ENCODE results near the gene EXOC6B.
"Not testable (repeated sequence)": the region's sequence is repeated elsewhere in the genome, so short reads cannot be mapped to it uniquely, and the experiment has no call there.

EXOC6B gene

DNA sequence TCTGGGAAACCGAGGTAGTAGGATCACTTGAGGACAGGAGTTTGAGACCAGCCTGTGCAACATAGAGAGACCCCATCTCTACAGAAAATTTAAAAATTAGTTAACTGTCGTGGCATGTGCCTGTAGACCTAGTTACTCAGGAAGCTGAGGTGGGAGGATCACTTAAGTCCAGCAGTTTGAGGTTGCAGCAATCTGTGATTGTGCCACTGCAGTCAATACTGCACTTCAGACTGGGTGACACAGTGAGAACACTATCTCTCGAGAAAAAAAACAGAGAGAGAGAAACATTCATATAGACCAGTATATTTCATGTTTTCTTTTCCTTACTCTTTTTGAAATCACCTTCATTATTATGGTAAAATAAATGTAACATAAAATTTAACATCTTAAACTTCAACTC, 387.5 kb downstream of the EXOC6B start:
- H3K27me3 ChIP-seq (replicated peaks; ENCODE audit: control insufficient read depth, insufficient read depth, low read length) = no peaks in the 10 kb centered on the region
- TF ChIP-seq, protein P1, sequence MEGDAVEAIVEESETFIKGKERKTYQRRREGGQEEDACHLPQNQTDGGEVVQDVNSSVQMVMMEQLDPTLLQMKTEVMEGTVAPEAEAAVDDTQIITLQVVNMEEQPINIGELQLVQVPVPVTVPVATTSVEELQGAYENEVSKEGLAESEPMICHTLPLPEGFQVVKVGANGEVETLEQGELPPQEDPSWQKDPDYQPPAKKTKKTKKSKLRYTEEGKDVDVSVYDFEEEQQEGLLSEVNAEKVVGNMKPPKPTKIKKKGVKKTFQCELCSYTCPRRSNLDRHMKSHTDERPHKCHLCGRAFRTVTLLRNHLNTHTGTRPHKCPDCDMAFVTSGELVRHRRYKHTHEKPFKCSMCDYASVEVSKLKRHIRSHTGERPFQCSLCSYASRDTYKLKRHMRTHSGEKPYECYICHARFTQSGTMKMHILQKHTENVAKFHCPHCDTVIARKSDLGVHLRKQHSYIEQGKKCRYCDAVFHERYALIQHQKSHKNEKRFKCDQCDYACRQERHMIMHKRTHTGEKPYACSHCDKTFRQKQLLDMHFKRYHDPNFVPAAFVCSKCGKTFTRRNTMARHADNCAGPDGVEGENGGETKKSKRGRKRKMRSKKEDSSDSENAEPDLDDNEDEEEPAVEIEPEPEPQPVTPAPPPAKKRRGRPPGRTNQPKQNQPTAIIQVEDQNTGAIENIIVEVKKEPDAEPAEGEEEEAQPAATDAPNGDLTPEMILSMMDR (IDR thresholded peaks at IDR 0.05; ENCODE audit: insufficient read depth, low read length, poor library complexity, severe bottlenecking) = no peak
- no peaks in the 10 kb centered on the region for H3K36me3 ChIP-seq (ENCODE audit: control insufficient read depth, insufficient read depth, low read length)
- H3K4me3 ChIP-seq (replicated peaks; ENCODE audit: low read depth, low read length) = no peak overlapping the region
- DNase-seq (ENCODE audit: extremely low read depth, insufficient read length) = no peak

DNA sequence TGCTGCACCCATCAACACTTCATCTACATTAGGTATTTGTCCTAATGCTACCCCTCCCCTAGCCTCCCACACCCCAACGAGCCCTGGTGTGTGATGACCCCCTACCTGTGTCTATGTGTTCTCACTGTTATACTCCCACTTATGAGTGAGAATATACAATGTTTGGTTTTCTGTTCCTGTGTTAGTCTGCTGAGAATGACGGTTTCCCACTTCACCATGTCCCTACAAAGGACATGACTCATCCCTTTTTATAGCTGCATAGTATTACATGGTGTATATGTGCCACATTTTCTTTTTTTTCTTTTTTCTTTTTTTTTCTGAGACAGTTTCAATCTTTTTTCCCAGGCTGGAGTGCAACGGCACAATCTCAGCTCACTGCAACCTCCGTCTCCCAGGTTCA, 394.1 kb downstream of the EXOC6B start:
- no peak for DNase-seq (ENCODE audit: extremely low read depth, insufficient read length)
- H3K4me3 ChIP-seq (replicated peaks; ENCODE audit: low read depth, low read length) = no peak overlapping the region

DNA sequence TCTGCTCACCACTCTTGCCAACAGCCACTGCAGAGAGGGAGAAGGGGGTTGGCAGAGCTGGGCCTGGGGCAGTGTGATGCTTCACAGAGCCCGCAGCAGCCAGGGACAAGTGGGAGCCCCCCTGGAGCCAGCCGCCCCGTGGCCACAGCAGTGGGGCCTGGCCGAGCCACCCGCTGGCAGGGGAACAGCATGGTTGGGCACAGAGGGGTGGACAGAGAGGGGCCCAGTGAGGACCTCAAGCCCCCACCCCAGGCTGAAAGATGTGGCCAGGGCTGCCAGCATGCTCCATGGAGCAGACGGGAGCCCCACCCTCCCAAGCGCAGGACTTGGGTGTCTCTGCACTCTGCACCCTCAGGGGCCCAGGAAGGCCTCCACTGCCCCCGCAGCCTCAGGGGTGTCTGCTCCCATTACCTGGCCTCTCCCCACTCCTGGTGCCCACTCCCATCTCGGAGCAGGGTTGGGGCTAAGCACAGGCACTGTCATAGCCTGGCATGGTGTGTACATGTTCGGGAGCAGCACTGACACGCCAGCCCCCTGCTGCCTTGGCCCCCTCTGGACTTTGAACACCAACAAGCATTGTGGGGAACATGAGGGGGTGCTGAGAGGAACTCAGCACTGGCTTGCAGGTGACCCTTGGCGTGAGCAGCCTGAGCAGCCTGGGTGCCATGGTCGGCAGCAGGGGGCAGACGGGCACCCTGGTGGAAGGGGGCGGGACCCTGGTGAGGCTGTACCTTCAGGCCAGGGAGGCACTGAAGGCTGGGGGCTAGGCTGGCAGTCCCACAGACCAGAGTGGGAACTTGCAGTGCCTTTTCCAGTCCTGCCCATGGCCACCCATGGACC, 398.6 kb downstream of the EXOC6B start:
- Histone ChIP-seq H3K27me3 (replicated peaks; ENCODE audit: control insufficient read depth, insufficient read depth, low read length) (no peaks in the 10 kb centered on the region), H3K4me3 (replicated peaks; ENCODE audit: low read depth, low read length) (no peak overlapping the region), H3K36me3 (ENCODE audit: control insufficient read depth, insufficient read depth, low read length) (no peaks in the 10 kb centered on the region)
- DNase-seq (ENCODE audit: extremely low read depth, insufficient read length) = no peak
- TF ChIP-seq, protein P1 (IDR thresholded peaks at IDR 0.05; ENCODE audit: insufficient read depth, low read length, poor library complexity, severe bottlenecking) = no peak

More for the DNA sequence above, 394.1 kb downstream of the EXOC6B start:
- Histone ChIP-seq H3K36me3 (ENCODE audit: control insufficient read depth, insufficient read depth, low read length) (no peaks in the 10 kb centered on the region), H3K27me3 (replicated peaks; ENCODE audit: control insufficient read depth, insufficient read depth, low read length) (no peaks in the 10 kb centered on the region)
- TF ChIP-seq, protein P1 (IDR thresholded peaks at IDR 0.05; ENCODE audit: insufficient read depth, low read length, poor library complexity, severe bottlenecking) = no peak

DNA sequence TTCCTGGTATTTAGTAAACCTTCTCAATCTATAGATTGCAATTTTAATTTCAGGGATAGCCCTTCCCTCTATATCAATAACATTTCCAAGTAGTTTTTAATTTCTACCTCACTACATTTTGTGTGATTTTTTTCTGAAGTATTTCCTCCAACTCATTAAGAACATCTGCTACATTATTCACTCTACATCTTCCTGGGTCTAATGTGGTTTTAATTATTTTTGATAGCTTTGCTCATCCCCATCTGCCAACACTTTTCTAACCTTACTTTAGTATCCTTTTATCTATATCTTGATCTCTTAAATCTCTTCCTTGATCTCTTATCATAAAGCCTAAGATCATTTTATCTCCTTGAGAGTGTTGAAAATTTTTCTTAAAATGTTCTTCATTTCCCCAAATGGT, 399.8 kb downstream of the EXOC6B start:
- Histone ChIP-seq H3K36me3 (ENCODE audit: control insufficient read depth, insufficient read depth, low read length) (no peaks in the 10 kb centered on the region), H3K27me3 (replicated peaks; ENCODE audit: control insufficient read depth, insufficient read depth, low read length) (no peaks in the 10 kb centered on the region), H3K4me3 (replicated peaks; ENCODE audit: low read depth, low read length) (no peak overlapping the region)
- DNase-seq (ENCODE audit: extremely low read depth, insufficient read length) = no peak
- TF ChIP-seq, protein P1 (IDR thresholded peaks at IDR 0.05; ENCODE audit: insufficient read depth, low read length, poor library complexity, severe bottlenecking) = no peak

DNA sequence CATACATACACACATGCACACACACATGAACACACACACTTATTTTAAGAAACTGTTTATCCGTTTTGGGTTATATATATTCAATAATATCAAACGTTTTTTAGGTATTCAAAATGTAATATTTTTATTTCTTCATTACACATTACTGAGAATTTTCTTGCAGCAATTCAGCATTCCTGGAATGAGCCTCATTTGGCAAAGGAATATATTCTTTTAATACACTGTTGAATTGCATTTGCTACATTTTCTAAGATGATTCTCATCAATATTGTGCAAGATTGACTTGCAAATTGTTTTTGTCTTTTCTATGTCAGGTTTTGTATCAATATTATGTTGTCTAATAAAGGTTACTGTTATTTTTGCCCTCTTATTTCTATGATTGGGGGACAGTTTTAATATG, 402.1 kb downstream of the EXOC6B start:
- Histone ChIP-seq H3K4me3 (replicated peaks; ENCODE audit: low read depth, low read length) (no peak overlapping the region), H3K36me3 (ENCODE audit: control insufficient read depth, insufficient read depth, low read length) (no peaks in the 10 kb centered on the region), H3K27me3 (replicated peaks; ENCODE audit: control insufficient read depth, insufficient read depth, low read length) (no peaks in the 10 kb centered on the region)
- no peak for DNase-seq (ENCODE audit: extremely low read depth, insufficient read length)
- TF ChIP-seq, protein P1 (IDR thresholded peaks at IDR 0.05; ENCODE audit: insufficient read depth, low read length, poor library complexity, severe bottlenecking) = no peak

DNA sequence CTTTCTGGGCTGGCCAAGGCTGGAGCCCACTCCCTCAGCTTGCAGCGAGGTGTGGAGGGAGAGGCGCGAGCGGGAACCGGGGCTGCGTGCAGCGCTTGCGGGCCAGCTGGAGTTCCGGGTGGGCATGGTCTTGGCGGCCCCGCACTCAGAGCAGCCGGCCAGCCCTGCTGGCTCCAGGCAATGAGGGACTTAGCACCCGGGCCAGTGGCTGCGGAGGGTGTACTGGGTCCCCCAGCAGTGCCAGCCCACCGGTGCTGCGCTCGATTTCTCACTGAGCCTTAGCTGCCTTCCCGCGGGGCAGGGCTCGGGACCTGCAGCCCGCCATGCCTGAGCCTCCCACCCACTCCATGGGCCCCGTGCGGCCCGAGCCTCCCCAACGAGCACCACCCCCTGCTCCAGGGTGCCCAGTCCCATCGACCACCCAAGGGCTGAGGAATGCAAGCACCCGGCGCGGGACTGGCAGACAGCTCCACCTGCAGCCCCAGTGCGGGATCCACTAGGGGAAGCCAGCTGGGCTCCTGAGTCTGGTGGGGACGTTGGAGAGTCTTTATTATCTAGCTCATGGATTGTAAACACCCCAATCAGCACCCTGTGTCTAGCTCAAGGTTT, 404.0 kb downstream of the EXOC6B start:
- not testable (repeated sequence) for DNase-seq (ENCODE audit: extremely low read depth, insufficient read length); H3K27me3 ChIP-seq (replicated peaks; ENCODE audit: control insufficient read depth, insufficient read depth, low read length); H3K36me3 ChIP-seq (ENCODE audit: control insufficient read depth, insufficient read depth, low read length); H3K4me3 ChIP-seq (replicated peaks; ENCODE audit: low read depth, low read length)
